GM23338 (cell line): Measurements from ENCODE around the gene KRTAP10-9. TPM values are rescaled to one million over a fixed set of nuclear protein-coding genes. Genes with fewer than 3 reads are reported as not detected.
"Not testable (repeated sequence)": the region's sequence is repeated elsewhere in the genome, so short reads cannot be mapped to it uniquely, and the experiment has no call there.

Source experiments
- ATAC-seq: fragments of 200-7000 bp; cut with Tn5 transposase; 3 replicates; pipeline ENCODE4 v1.9.1; 2020
- DNase-seq: peaks from one replicate; pipeline ENCODE4 v3.0.0-alpha.2; 2015; ENCODE audit warnings: low spot score
- H2AFZ ChIP-seq: fragments of 200-600 bp; sonication (generic); 2 replicates; pipeline ENCODE4 v1.8.0; 2016; ENCODE audit warnings: antibody characterized with exemption, mild to moderate bottlenecking, moderate library complexity
- H3F3A ChIP-seq: fragments of 200-600 bp; sonication (generic); replicated peaks from 2 replicates; pipeline ENCODE4 v1.8.0; 2017; ENCODE audit warnings: antibody characterized with exemption, mixed run types, low read depth
- H3K27ac ChIP-seq: fragments of 200-600 bp; sonication (generic); 2 replicates; pipeline ENCODE4 v1.6.1; 2016; ENCODE audit warnings: low read depth
- H3K27me3 ChIP-seq: fragments of 200-600 bp; sonication (generic); 2 replicates; pipeline ENCODE4 v1.8.0; 2016; ENCODE audit warnings: mild to moderate bottlenecking, mixed run types, moderate library complexity; ENCODE audit not compliant: insufficient read depth
- H3K36me3 ChIP-seq: fragments of 200-600 bp; sonication (generic); 2 replicates; pipeline ENCODE4 v1.8.0; 2016; ENCODE audit warnings: mild to moderate bottlenecking; ENCODE audit not compliant: insufficient read depth
- H3K4me1 ChIP-seq: fragments of 200-600 bp; sonication (generic); 2 replicates; pipeline ENCODE4 v1.8.0; 2016; ENCODE audit warnings: mild to moderate bottlenecking, moderate library complexity; ENCODE audit not compliant: insufficient read depth
- H3K4me2 ChIP-seq: fragments of 200-600 bp; sonication (generic); 2 replicates; pipeline ENCODE4 v1.7.1; 2017; ENCODE audit warnings: mixed run types
- H3K4me3 ChIP-seq: fragments of 200-600 bp; sonication (generic); 2 replicates; pipeline ENCODE4 v1.6.1; 2016; ENCODE audit warnings: mixed run types
- H3K79me2 ChIP-seq: fragments of 200-600 bp; sonication (generic); replicated peaks from 2 replicates; pipeline ENCODE4 v1.8.0; 2017; ENCODE audit warnings: mild to moderate bottlenecking; ENCODE audit not compliant: insufficient read depth
- H3K9me2 ChIP-seq: fragments of 200-600 bp; sonication (generic); 2 replicates; pipeline ENCODE4 v1.8.0; 2017; ENCODE audit not compliant: insufficient read depth
- H4K20me1 ChIP-seq: fragments of 200-600 bp; sonication (generic); replicated peaks from 2 replicates; pipeline ENCODE4 v1.8.0; 2017; ENCODE audit warnings: mild to moderate bottlenecking; ENCODE audit not compliant: insufficient read depth
- H3K27ac Mint-ChIP-seq: 2 replicates; pipeline ENCODE4 v1.8.0; 2020; ENCODE audit warnings: inconsistent platforms, mild to moderate bottlenecking, moderate library complexity, mixed read lengths
- H3K27me3 Mint-ChIP-seq: 3 replicates; pipeline ENCODE4 v1.8.0; 2022; ENCODE audit warnings: low read depth, mild to moderate bottlenecking, moderate library complexity, mixed read lengths, inconsistent platforms; ENCODE audit not compliant: insufficient read depth, poor library complexity
- H3K36me3 Mint-ChIP-seq: 3 replicates; pipeline ENCODE4 v1.8.0; 2021; ENCODE audit warnings: low read depth, mild to moderate bottlenecking, inconsistent platforms, moderate library complexity, mixed read lengths
- H3K4me1 Mint-ChIP-seq: 3 replicates; pipeline ENCODE4 v1.8.0; 2020; ENCODE audit warnings: mild to moderate bottlenecking, inconsistent platforms, mixed read lengths
- H3K4me3 Mint-ChIP-seq: 3 replicates; pipeline ENCODE4 v1.8.0; 2021; ENCODE audit warnings: moderate library complexity, mild to moderate bottlenecking, inconsistent platforms, mixed read lengths
- H3K9me3 Mint-ChIP-seq: 3 replicates; pipeline ENCODE4 v1.8.0; 2020; ENCODE audit warnings: moderate library complexity, mild to moderate bottlenecking, inconsistent platforms, mixed read lengths
- CREB1 ChIP-seq: fragments of 250-450 bp; sonication (Bioruptor Pico); IDR thresholded peaks from 2 replicates; pipeline ENCODE4 v1.5.0; 2020; ENCODE audit warnings: low read depth, mild to moderate bottlenecking, moderate library complexity
- EZH2phosphoT487 ChIP-seq: fragments of 200-600 bp; sonication (generic); IDR thresholded peaks from one replicate; pipeline ENCODE4 v1.8.1; 2018; ENCODE audit warnings: antibody characterized with exemption; ENCODE audit not compliant: unreplicated experiment
- JUNB ChIP-seq: IDR thresholded peaks from one replicate; pipeline ENCODE4 v1.6.1; 2016; ENCODE audit warnings: antibody characterized with exemption; ENCODE audit not compliant: unreplicated experiment
- NANOG ChIP-seq: IDR thresholded peaks from 2 replicates; pipeline ENCODE4 v1.6.1; 2016; ENCODE audit warnings: antibody characterized with exemption, borderline replicate concordance
- POLR2AphosphoS5 ChIP-seq: IDR thresholded peaks from 2 replicates; pipeline ENCODE4 v1.6.1; 2016; ENCODE audit warnings: antibody characterized with exemption, low read depth
- ZNF114 ChIP-seq: fragments of 250-450 bp; sonication (Bioruptor Pico); IDR thresholded peaks from 2 replicates; pipeline ENCODE4 v1.5.0; 2020; ENCODE audit warnings: mild to moderate bottlenecking, moderate library complexity
- ZNF331 ChIP-seq: fragments of 250-450 bp; sonication (Bioruptor Pico); IDR thresholded peaks from 2 replicates; pipeline ENCODE4 v1.5.0; 2020; ENCODE audit warnings: low read depth, mild to moderate bottlenecking, moderate library complexity
- polyA plus RNA-seq: library from polyadenylated mRNA; unstranded; fragments of >200 nt; fragmentation: Nextera tagmentation; extraction: Ambion mirVana; gene quantifications from 2 replicates; pipeline ENCODE4 v1.2.1, GENCODE V29; 2016
- total RNA-seq: library from RNA; depleted of rRNA; stranded (reverse); fragments of >200 nt; shearing (Covaris generic); gene quantifications from 2 replicates; pipeline ENCODE4 v1.2.3, GENCODE V29; 2014
- TF ChIP-seq, protein P1 (sequence below): IDR thresholded peaks from one replicate; pipeline ENCODE4 v1.6.1; 2018; ENCODE audit warnings: antibody characterized with exemption; ENCODE audit not compliant: unreplicated experiment
- TF ChIP-seq, protein P2 (sequence below): IDR thresholded peaks from 2 replicates; pipeline ENCODE4 v1.6.1; 2016; ENCODE audit warnings: antibody characterized with exemption

KRTAP10-9 gene
- total and polyA plus RNA-seq, 2 experiments from 2014 or later, result not detected

GRCh38 chr21:44627181-44627822, 409 bp downstream of the KRTAP10-9 start:
- not testable (repeated sequence) for H3K4me2 ChIP-seq, H3K27me3 ChIP-seq, H3K27ac ChIP-seq, H3K27ac Mint-ChIP-seq, H4K20me1 ChIP-seq, H3K36me3 ChIP-seq, ATAC-seq, H3K27me3 Mint-ChIP-seq, DNase-seq, H3F3A ChIP-seq, H3K9me2 ChIP-seq, H2AFZ ChIP-seq, H3K4me1 Mint-ChIP-seq, H3K4me3 ChIP-seq, H3K4me1 ChIP-seq, H3K4me3 Mint-ChIP-seq, H3K79me2 ChIP-seq
- Mint-ChIP-seq H3K36me3 (peaks cover 23% of the 10 kb centered on the region), H3K9me3 (peaks cover 45% of the 10 kb centered on the region)

GRCh38 chr21:44627831-44628233, 939 bp downstream of the KRTAP10-9 start:
- not testable (repeated sequence) for H3K4me1 ChIP-seq, H3K27me3 Mint-ChIP-seq, H3K79me2 ChIP-seq, H3K4me3 Mint-ChIP-seq, H2AFZ ChIP-seq, H3K27ac Mint-ChIP-seq, DNase-seq, H3K9me2 ChIP-seq, H3K4me3 ChIP-seq, H3K4me1 Mint-ChIP-seq, H3K27me3 ChIP-seq, H3K4me2 ChIP-seq, H3K27ac ChIP-seq, H3K36me3 ChIP-seq, H3F3A ChIP-seq, H4K20me1 ChIP-seq
- Mint-ChIP-seq H3K9me3 (peaks cover 43% of the 10 kb centered on the region), H3K36me3 (peaks cover 20% of the 10 kb centered on the region)
- ATAC-seq, result peak; percentile 63

GRCh38 chr21:44628707-44629391, 2.0 kb downstream of the KRTAP10-9 start:
- peaks cover 15% of the 10 kb centered on the region for H3K36me3 Mint-ChIP-seq
- H3K36me3 ChIP-seq, result 0 out of 2 replicates have a peak, but pooled peaks cover 6% of the 10 kb centered on the region
- no peaks in the 10 kb centered on the region for H3K9me2 ChIP-seq
- peak; percentile 22; the same call in 2 of the 3 replicates for ATAC-seq
- peaks cover 33% of the 10 kb centered on the region for H3K9me3 Mint-ChIP-seq
- no peak overlapping the region for H3K27ac ChIP-seq
- no peaks in the 10 kb centered on the region for H3K4me1 Mint-ChIP-seq
- H3K4me2 ChIP-seq, result no peak overlapping the region
- no peaks in the 10 kb centered on the region for H4K20me1 ChIP-seq
- H3K4me1 ChIP-seq, result no peaks in the 10 kb centered on the region
- no peaks in the 10 kb centered on the region for H3K79me2 ChIP-seq
- no peak overlapping the region for H2AFZ ChIP-seq
- H3K4me3 Mint-ChIP-seq, result no peak overlapping the region
- no peaks in the 10 kb centered on the region for H3K27me3 ChIP-seq
- peaks cover 7% of the 10 kb centered on the region for H3K27me3 Mint-ChIP-seq
- DNase-seq, result no peak
- H3F3A ChIP-seq, result no peaks in the 10 kb centered on the region
- H3K27ac Mint-ChIP-seq, result no peak overlapping the region
- H3K4me3 ChIP-seq, result no peak overlapping the region
- TF ChIP-seq, protein P1, sequence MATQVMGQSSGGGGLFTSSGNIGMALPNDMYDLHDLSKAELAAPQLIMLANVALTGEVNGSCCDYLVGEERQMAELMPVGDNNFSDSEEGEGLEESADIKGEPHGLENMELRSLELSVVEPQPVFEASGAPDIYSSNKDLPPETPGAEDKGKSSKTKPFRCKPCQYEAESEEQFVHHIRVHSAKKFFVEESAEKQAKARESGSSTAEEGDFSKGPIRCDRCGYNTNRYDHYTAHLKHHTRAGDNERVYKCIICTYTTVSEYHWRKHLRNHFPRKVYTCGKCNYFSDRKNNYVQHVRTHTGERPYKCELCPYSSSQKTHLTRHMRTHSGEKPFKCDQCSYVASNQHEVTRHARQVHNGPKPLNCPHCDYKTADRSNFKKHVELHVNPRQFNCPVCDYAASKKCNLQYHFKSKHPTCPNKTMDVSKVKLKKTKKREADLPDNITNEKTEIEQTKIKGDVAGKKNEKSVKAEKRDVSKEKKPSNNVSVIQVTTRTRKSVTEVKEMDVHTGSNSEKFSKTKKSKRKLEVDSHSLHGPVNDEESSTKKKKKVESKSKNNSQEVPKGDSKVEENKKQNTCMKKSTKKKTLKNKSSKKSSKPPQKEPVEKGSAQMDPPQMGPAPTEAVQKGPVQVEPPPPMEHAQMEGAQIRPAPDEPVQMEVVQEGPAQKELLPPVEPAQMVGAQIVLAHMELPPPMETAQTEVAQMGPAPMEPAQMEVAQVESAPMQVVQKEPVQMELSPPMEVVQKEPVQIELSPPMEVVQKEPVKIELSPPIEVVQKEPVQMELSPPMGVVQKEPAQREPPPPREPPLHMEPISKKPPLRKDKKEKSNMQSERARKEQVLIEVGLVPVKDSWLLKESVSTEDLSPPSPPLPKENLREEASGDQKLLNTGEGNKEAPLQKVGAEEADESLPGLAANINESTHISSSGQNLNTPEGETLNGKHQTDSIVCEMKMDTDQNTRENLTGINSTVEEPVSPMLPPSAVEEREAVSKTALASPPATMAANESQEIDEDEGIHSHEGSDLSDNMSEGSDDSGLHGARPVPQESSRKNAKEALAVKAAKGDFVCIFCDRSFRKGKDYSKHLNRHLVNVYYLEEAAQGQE, result no peak
- TF ChIP-seq ZNF114 (no peak), JUNB (no peak), ZNF331 (CRISPR knock-in tag) (no peak), CREB1 (CRISPR knock-in tag) (no peak), NANOG (no peak), EZH2phosphoT487 (no peak), POLR2AphosphoS5 (no peak)
- TF ChIP-seq, protein P2, sequence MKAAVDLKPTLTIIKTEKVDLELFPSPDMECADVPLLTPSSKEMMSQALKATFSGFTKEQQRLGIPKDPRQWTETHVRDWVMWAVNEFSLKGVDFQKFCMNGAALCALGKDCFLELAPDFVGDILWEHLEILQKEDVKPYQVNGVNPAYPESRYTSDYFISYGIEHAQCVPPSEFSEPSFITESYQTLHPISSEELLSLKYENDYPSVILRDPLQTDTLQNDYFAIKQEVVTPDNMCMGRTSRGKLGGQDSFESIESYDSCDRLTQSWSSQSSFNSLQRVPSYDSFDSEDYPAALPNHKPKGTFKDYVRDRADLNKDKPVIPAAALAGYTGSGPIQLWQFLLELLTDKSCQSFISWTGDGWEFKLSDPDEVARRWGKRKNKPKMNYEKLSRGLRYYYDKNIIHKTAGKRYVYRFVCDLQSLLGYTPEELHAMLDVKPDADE, result no peak
